Stimulated activated CD4-positive, alpha-beta T cell treated with anti-CD3 and anti-CD28 coated beads, TNF-alpha, amount 100 ng/mL, for 48 hours (primary cell): ENCODE results near the gene CTTNBP2.

ENCODE experiments used
- DNase-seq, 3 donors: peaks; one replicate each; pipeline ENCODE4 v3.0.0-alpha.2; 2020; ENCODE audit warnings: low read depth in 3 of 3

CTTNBP2 gene

GRCh38 chr7:117873310-117874190 lies at the start of gene CTTNBP2:
Gene CTTNBP2, minus strand, starts transcription at chr7:117873441. Its CDS starts 26 bp downstream, at chr7:117873415.
- no peak for DNase-seq

- DNase-seq: no peak
These were observed 43.1 kb upstream of the CTTNBP2 start for GRCh38 chr7:117916309-117916708.

- DNase-seq: no peak
These were observed 39.2 kb upstream of the CTTNBP2 start for GRCh38 chr7:117912421-117912820.

- no peak for DNase-seq
These were observed 35.0 kb upstream of the CTTNBP2 start for GRCh38 chr7:117908031-117908795.

- DNase-seq: no peak
These were observed 33.9 kb upstream of the CTTNBP2 start for GRCh38 chr7:117907049-117907640.

- no peak for DNase-seq
These were observed 29.2 kb upstream of the CTTNBP2 start for GRCh38 chr7:117902314-117902889.

GRCh38 chr7:117901089-117901797 lies 28.0 kb upstream of the CTTNBP2 start:
- DNase-seq: no peak

- no peak for DNase-seq
These were observed 23.1 kb upstream of the CTTNBP2 start for GRCh38 chr7:117896339-117896738.

GRCh38 chr7:117895276-117895675 lies 22.0 kb upstream of the CTTNBP2 start:
- DNase-seq: no peak

- no peak for DNase-seq
These were observed 20.8 kb upstream of the CTTNBP2 start for GRCh38 chr7:117894037-117894436.

- DNase-seq: no peak
These were observed 19.6 kb upstream of the CTTNBP2 start for GRCh38 chr7:117892821-117893220.

- no peak for DNase-seq
These were observed 16.4 kb upstream of the CTTNBP2 start for GRCh38 chr7:117889611-117890010.

- no peak for DNase-seq
These were observed 15.4 kb upstream of the CTTNBP2 start for GRCh38 chr7:117888627-117889026.

GRCh38 chr7:117882594-117882993 lies 9.4 kb upstream of the CTTNBP2 start:
- DNase-seq: no peak

- no peak for DNase-seq
These were observed 3.5 kb upstream of the CTTNBP2 start for GRCh38 chr7:117876761-117877160.

GRCh38 chr7:117875566-117875965 lies 2.3 kb upstream of the CTTNBP2 start:
- no peak for DNase-seq

GRCh38 chr7:117874191-117874700 lies 1.0 kb upstream of the CTTNBP2 start:
- DNase-seq: no peak

GRCh38 chr7:117872561-117873309 lies 506 bp downstream of the CTTNBP2 start:
- no peak for DNase-seq

- no peak for DNase-seq
These were observed 1.3 kb downstream of the CTTNBP2 start for GRCh38 chr7:117871778-117872538.

GRCh38 chr7:117871401-117871777 lies 1.9 kb downstream of the CTTNBP2 start:
- no peak for DNase-seq
